NCI-H2029 (cell line): ENCODE results near the gene SLC15A2.
"Not testable (repeated sequence)": the region's sequence is repeated elsewhere in the genome, so short reads cannot be mapped to it uniquely, and the experiment has no call there.

Source experiments
- DNase-seq: peaks from one replicate; lab custom pipeline; 2025; lab: John Stamatoyannopoulos, UW

SLC15A2 gene, protein sequence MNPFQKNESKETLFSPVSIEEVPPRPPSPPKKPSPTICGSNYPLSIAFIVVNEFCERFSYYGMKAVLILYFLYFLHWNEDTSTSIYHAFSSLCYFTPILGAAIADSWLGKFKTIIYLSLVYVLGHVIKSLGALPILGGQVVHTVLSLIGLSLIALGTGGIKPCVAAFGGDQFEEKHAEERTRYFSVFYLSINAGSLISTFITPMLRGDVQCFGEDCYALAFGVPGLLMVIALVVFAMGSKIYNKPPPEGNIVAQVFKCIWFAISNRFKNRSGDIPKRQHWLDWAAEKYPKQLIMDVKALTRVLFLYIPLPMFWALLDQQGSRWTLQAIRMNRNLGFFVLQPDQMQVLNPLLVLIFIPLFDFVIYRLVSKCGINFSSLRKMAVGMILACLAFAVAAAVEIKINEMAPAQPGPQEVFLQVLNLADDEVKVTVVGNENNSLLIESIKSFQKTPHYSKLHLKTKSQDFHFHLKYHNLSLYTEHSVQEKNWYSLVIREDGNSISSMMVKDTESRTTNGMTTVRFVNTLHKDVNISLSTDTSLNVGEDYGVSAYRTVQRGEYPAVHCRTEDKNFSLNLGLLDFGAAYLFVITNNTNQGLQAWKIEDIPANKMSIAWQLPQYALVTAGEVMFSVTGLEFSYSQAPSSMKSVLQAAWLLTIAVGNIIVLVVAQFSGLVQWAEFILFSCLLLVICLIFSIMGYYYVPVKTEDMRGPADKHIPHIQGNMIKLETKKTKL

GRCh38 chr3:121894301-121894990, at the start of gene SLC15A2:
SLC15A2 (plus strand) TSS chr3:121894401; CDS start chr3:121894477, 76 bp downstream.
- no peak for DNase-seq

GRCh38 chr3:121844892-121845291, 49.3 kb upstream of the SLC15A2 start:
- no peak for DNase-seq

DNA sequence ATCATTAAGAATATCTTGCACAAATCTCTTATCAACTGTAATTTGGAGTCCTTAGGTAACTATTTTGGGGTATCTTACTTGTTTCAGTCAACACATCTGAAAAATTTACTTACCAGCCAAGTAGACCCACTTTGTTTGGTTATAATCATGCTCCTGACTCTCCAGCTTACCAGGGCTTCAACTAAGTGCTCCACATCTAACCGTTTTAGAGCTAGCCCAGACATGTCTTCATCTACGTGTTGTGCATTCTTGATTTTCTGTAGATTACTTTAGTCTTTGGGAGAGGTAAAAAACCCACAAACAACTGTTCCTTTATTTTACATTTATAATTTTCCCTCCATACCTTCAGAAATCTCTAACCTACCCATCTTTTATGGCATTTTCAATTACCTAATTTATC, 41.9 kb upstream of the SLC15A2 start:
- no peak for DNase-seq

GRCh38 chr3:121855555-121855954, 38.6 kb upstream of the SLC15A2 start:
- no peak for DNase-seq

DNA sequence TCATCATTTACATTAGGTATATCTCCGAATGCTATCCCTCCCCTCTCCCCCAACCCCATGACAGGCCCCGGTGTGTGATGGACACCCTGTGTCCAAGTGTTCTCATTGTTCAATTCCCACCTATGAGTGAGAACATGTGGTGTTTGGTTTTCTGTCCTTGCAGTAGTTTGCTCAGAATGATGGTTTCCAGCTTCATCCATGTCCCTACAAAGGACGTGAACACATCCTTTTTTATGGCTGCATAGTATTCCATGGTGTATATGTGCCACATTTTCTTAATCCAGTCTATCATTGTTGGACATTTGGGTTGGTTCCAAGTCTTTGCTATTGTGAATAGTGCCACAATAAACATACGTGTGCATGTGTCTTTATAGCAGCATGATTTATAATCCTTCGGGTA, 36.4 kb upstream of the SLC15A2 start:
- DNase-seq: not testable (repeated sequence)

DNA sequence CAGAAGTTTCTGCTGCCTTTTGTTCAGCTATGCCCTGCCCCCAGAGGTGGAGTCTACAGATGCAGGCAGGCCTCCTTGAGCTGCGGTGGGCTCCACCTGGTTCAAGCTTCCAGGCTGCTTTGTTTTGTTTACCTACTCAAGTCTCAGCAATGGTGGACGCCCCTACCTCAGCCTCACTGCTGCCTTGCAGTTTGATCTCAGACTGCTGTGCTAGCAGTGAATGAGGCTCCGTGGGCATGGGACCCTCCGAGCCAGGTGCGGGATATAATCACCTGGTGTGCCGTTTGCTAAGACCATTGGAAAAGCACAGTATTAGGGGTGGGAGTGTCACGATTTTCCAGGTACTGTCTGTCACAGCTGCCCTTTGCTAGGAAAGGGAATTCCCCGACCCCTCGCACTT, 31.0 kb upstream of the SLC15A2 start:
- DNase-seq: not testable (repeated sequence)

DNA sequence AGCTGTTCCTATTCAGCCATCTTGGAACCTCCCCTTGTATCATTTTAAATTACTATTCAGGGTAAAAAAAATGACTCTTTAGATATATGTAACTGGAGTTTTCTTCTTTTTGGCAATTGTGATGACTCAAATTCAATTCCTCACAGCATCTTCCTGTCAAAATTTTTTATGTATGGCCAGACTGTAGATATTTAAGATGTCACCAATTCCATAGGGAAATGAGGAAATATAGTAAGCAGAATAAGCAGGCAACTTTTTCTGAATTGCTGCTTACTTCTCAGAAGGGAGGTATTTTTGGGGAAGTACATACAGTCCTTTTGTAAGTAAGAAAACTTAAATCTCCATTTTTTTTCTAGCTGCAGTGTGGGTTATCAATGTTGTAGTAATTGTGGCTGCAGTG, 30.4 kb upstream of the SLC15A2 start:
- no peak for DNase-seq

DNA sequence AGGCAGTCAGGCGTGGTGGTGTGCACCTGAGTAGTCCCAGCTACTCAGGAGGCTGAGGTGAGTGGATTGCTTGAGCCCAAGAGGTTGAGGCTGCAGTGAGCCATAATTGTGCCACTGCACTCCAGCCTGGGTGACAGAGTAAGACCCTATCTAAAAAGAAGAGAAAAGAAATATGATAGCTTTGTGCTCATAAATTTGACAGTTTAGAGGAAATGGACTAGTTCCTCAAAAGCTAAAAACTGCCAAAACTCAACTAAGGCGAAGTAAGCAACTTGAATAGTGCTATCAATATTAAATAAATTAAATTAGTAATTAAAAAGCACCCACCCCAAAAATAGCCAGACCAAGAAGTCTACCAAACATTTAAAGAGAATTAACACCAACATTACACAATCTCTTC, 24.5 kb upstream of the SLC15A2 start:
- DNase-seq: no peak

GRCh38 chr3:121870717-121871116, 23.5 kb upstream of the SLC15A2 start:
- no peak for DNase-seq

- DNase-seq: no peak
These were observed 22.8 kb upstream of the SLC15A2 start for GRCh38 chr3:121871430-121871829.

GRCh38 chr3:121878411-121878810, 15.8 kb upstream of the SLC15A2 start:
- DNase-seq: no peak

- no peak for DNase-seq
These were observed 10.7 kb upstream of the SLC15A2 start for GRCh38 chr3:121883507-121883906.

DNA sequence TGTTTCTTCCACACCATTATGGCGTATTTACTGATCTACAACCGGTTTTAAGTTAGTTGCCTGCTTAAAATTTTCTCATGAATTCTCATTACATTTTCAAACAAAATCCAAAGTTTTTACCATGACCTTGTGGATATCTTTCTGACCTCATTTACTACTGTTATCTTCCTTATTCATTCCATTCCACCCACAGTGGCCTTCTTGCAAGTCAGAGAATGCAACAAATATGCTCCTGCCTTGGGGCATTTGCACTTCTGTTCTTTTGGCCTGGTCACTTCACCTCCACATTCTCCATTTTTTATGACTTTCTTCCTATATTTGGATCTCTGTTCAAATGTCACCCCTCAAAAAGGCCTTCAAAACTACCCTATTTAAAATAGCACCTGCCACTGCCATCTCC, 8.8 kb upstream of the SLC15A2 start:
- DNase-seq: no peak

DNA sequence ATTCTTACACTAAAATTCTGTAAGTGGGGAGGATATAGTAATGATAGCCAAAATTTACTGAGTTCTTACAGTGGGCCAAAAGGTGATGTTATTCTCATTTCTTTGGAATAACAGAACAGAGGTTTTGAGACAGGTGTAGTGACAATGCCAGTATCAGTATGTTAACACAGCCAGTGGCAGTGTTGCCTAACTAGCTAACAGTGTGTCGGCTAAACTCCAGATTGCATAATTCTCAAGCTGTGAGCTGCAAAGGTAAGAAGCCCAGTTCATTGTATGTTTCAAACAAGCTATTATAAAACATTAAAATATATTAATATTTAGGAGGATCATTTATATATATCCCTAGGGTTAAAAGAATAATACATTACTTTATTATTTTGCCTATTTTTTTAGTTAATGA, 920 bp downstream of the SLC15A2 start:
- DNase-seq: no peak

DNA sequence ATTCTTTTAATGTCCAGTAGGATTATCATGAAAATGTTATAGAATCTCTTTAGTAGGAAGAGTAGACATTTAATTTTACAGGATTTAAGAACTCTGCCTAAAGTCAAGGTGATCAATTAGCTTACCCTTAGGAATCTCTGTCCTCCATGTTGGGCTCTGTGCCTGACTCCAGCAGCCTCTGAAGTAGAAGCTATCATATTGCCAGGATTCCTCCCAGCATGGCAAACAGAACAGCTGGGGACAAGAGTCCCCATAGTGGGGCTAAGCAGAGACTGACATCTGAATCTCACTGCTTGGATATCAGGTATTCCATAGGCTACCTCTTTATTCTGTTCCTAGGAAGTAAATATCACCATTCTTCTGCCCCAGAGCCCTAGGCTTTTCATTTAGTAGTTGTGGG, 1.5 kb downstream of the SLC15A2 start:
- no peak for DNase-seq

DNA sequence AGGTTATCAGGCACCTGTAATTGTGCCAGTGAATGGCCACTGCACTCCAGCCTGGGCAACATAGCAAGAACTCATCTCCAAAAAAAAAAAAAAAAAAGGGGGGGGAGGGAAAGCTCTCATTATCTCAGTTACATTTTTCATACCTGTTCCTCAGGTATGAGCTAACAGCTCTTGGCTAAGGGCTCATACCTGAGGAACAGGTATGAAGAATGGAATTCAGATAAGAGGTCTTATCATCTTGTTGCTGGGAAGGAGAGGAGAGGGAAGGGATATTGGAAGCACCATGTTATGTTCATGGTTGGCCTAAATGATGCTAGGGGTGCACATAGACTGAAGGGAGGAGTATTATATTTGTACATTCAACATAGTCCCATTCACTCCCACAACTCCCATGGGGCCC, 2.6 kb downstream of the SLC15A2 start:
- DNase-seq: no peak

DNA sequence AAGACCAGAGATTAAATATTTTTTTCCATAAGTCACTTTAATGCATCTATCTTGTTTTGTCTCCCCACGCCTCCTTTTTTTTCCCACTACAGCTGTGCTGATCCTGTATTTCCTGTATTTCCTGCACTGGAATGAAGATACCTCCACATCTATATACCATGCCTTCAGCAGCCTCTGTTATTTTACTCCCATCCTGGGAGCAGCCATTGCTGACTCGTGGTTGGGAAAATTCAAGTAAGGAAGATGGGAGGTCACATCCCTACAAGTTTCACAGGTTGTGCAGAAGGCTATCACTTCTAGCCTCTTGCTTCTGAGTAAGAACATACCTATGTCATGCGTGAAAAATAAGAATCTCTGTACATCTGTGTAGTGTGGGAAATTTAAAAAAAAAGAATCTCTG, 3.1 kb downstream of the SLC15A2 start:
- no peak for DNase-seq

DNA sequence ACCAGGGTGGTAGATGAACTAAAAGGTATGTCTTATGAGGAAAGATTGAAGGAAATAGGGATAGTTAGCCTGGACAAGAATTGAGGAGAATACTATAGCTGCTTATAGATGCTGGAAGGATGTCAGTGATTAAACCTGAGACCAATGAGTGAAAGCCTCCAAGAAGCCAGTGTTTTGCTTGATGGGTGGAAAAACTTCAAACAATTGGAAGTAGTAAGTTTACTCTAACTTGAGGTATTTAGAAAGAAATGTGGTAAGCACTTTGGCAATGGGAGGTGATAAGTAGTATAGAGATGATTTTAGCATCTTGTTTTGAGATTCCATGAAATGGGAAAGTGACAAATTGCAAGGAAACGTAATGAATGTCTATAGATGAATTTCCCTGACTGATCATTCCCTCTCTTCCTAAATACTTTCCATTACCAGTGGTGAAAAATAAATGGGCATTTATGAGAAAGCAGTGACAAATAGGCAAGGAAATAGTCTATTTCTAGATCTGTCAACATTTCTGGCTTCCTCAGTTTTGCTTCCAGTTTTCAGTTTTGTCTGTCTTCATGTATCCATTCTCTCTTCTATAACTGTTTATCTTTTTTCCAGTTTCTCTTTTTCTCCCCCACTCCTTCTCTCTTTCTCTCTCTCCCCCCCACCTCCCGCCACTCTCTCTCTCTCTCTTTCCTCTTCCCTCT, 19.2 kb downstream of the SLC15A2 start:
- DNase-seq: no peak

DNA sequence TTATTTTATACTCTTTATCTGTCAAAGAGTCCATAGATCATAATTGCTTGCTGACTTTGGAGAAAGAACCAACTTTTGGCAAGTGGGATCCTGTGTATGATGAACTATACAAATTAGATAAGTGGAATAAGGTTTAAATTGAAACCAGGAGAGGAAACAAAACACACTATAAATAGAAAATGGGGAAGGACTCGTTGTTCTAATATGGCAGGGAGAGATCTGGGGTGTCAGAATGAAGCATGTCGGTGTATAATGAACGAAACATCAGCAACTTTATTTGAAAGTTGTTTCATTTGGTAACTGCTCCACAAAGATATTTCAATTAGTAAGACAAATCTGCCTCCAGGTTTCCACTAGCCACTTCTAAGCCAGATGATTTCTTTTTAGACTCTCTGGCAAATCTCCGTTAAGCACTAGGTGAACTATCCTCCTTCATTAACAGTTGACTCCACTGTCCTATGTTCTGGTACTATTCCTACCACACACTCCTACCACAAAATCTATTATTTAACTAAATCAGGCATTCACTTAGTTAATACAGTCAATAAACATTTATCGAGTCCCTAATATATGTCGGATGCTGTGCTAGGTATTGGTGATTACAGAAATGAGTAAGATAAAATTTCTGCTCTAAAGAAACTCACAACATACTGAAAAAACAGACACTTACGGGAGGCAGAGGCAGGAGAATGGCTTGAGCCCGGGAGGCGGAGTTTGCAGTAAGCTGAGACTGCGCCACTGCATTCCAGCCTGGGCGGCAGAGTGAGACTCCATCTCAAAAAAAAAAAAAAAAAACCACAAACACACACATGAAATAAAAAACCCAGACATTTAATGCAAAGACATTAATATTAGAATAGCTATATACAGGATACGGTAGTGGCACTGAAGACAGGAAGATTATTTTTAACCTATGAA, 20.1 kb downstream of the SLC15A2 start:
- no peak for DNase-seq

GRCh38 chr3:121916189-121916588, 22.0 kb downstream of the SLC15A2 start:
- DNase-seq: no peak

- DNase-seq: no peak
These were observed 24.7 kb downstream of the SLC15A2 start for GRCh38 chr3:121918779-121919483.
